22Rv1 (cell line): ENCODE data around the gene SERGEF.

Experiments
- H3K27ac ChIP-seq: fragments of 450-650 bp; 2 replicates; pipeline ENCODE4 v1.5.1; 2017
- ZFX ChIP-seq: fragments of 450-650 bp; IDR thresholded peaks from 2 replicates; pipeline ENCODE4 v1.6.1; 2017; ENCODE audit warnings: antibody characterized with exemption, borderline replicate concordance
- TF ChIP-seq, protein P1 (sequence below): fragments of 450-650 bp; IDR thresholded peaks from 2 replicates; pipeline ENCODE4 v1.5.1; 2017; ENCODE audit warnings: mild to moderate bottlenecking

The SERGEF gene

DNA sequence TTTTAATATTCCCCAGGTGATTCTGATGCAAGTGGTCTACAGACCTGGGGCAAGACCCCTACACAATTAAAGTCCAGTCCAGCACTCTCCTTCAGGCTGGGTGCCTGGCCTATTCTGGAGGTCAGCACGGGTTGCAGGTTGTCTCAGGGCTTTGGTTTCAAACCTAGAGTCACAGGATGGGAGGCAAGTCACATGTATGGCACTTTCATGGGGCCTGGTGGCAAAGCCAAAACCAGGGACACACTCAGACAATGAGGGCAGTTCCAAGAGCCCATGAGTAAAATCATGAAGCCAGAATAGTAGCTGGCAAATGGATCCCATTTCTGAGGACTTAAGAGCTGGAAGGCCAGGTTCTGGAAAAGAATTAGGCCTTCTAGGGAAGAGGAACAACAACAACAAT, 181.6 kb downstream of the SERGEF start:
- no peak overlapping the region for H3K27ac ChIP-seq
- no peak for TF ChIP-seq ZFX
- TF ChIP-seq, protein P1, sequence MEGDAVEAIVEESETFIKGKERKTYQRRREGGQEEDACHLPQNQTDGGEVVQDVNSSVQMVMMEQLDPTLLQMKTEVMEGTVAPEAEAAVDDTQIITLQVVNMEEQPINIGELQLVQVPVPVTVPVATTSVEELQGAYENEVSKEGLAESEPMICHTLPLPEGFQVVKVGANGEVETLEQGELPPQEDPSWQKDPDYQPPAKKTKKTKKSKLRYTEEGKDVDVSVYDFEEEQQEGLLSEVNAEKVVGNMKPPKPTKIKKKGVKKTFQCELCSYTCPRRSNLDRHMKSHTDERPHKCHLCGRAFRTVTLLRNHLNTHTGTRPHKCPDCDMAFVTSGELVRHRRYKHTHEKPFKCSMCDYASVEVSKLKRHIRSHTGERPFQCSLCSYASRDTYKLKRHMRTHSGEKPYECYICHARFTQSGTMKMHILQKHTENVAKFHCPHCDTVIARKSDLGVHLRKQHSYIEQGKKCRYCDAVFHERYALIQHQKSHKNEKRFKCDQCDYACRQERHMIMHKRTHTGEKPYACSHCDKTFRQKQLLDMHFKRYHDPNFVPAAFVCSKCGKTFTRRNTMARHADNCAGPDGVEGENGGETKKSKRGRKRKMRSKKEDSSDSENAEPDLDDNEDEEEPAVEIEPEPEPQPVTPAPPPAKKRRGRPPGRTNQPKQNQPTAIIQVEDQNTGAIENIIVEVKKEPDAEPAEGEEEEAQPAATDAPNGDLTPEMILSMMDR, result no peak

DNA sequence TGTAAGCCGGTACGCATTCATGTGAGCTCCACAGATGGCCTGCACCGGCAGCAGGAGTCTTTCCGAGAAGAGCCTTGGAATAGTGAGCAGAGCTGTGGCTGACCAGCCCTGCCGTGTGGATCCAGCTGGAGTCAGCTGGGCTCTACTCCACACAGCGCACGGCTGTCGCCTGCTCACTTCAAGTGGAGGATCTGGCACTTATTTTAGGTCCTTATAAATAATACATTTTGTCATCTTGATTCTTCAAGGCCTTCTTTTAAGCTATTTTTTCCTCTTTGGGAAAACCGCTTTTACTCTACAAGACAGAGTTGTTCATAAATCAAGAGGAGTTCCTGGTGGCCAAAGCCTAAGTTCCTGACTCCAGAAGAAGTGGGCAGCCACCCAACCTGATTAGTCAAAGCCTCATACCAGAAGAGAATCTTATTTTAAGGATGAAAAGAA, 184.5 kb downstream of the SERGEF start:
- no peak for TF ChIP-seq ZFX
- TF ChIP-seq, protein P1, result no peak
- no peak overlapping the region for H3K27ac ChIP-seq

DNA sequence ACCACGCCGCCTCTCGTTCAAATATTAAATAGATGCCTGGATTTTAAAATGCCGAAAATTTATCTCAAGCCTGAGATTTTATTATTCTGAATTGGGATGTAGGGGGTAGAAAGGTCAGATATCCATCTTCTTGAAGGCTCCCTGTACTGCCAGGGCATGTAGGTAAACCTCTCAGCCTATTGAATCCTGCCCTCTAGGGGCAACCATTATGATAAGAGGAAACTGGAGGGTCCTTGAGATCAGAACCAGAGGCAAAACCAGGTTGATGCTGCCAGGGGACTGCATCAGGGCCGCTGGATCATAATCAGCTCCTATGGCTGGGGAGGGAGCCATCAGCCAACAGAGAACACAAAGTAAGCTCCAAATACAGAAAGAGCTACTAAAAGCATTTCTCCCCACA, 185.8 kb downstream of the SERGEF start:
- no peak for TF ChIP-seq ZFX
- TF ChIP-seq, protein P1, result peak; percentile 12; the same call in 1 of the 2 replicates
- no peak overlapping the region for H3K27ac ChIP-seq

DNA sequence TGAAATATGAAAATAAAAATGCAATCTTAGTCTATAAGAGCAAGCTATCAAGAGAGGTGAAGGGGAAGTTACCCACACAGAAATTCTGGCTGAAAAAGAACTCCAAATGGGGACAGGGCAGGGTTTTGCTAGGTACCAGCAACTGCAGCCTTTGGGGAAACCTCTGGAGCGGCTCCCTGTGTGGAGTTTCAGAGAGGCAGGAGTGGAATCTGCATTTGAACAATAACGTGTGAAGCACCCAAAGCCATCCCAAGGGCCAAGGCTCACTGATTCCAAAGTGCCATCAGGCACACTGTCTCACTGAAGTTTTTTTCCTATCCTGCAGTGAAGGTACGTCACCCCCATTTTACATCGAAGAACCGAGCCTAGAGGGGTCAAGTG, 190.5 kb downstream of the SERGEF start:
- TF ChIP-seq, protein P1, result no peak
- no peak for TF ChIP-seq ZFX
- H3K27ac ChIP-seq, result no peak overlapping the region

DNA sequence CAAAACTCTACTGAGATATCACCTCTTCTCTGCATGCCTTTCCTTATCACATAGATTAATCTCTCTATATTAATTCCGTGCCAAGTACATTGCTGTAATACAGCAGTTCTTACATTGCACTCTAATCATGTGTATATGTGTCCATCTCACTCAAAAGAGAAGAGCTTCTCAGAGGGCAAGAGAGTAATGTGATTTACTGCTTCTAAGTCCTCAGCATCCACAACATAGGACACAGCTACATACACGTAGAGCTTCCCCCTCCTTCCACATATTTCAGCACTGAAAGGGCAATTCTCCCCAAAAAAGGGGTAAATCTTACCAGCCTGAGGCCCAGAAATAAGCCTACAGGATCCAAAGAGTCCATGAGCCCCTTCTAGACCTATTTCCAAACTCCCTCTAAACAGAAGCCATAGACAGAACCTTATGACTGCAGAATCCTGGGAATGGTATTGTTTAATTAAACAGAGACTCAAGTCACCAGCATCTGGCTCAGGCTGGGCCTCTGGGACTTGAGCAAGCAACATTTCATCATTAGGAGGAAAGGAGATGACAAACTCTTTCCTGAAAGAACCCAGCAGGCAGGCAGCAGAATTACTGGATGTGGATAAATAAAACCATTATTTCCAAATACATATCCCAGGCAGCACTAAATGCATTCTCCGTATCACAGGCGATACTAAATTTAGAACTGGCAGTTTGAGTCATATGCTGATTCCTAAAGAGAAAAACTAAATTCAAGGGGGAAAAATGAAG, 191.0 kb downstream of the SERGEF start:
- H3K27ac ChIP-seq, result no peak overlapping the region
- TF ChIP-seq, protein P1, result no peak

DNA sequence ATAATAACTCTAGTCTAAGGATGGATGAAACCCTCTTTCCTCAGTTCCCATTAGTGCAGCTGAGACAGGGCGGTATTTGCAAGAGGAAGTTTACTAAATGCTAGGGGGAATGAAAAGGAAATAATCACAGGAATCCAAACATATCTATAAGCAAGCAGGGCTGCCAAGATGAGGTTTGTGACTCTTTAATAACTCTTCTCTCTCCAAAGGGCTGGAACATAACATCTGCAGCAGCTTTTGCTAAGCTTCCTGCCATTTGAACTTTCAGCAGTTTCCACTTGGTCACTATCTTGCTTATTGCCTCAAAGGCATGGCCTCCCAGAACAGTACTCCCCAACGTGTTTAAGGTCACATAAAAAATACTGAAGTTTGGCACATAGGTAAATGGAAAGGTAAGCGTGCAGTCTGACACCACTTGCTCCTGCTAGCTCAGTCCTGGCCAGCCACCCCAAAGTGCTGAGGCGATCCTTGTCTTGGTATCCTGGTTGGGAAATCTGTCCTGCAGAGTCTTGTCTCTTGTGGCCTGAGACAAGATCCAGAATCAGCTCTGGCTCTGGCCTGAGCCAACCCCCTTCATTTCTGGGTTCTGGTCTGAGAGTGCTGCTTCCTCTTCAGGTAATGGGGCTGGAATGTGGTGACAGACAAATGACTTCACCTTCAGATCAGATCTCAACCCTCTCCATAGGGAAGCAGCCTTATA, 196.5 kb downstream of the SERGEF start:
- TF ChIP-seq, protein P1, result no peak
- TF ChIP-seq ZFX, result no peak
- no peak overlapping the region for H3K27ac ChIP-seq

DNA sequence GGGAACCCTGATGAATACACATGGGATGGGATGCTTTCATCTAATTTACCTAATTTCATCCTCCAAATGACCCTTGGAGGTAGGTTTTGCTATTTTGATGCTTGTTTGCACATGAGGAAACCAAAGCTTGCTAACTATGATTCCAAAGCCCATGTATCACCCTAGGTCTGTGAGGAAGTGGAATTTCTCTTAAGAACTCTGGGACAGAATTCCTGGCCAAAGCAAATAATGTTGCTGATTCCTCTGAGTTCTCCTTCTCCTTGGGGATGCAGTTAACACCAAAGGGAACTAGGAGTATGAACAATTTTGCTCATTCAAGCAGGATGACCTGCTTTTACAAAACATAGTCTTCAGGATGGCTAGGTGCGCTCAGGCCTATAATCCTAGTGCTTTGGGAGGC, 198.3 kb downstream of the SERGEF start:
- H3K27ac ChIP-seq, result no peak overlapping the region
- no peak for TF ChIP-seq ZFX
- TF ChIP-seq, protein P1, result no peak
